ENCODE results near the gene SSR1. TPM values are rescaled to one million over a fixed set of nuclear protein-coding genes. Genes with fewer than 3 reads are reported as not detected.

Gene SSR1
- total and polyA plus RNA-seq, 2 experiments from 2014 or later, result 65.3 to 70.2 TPM

DNA sequence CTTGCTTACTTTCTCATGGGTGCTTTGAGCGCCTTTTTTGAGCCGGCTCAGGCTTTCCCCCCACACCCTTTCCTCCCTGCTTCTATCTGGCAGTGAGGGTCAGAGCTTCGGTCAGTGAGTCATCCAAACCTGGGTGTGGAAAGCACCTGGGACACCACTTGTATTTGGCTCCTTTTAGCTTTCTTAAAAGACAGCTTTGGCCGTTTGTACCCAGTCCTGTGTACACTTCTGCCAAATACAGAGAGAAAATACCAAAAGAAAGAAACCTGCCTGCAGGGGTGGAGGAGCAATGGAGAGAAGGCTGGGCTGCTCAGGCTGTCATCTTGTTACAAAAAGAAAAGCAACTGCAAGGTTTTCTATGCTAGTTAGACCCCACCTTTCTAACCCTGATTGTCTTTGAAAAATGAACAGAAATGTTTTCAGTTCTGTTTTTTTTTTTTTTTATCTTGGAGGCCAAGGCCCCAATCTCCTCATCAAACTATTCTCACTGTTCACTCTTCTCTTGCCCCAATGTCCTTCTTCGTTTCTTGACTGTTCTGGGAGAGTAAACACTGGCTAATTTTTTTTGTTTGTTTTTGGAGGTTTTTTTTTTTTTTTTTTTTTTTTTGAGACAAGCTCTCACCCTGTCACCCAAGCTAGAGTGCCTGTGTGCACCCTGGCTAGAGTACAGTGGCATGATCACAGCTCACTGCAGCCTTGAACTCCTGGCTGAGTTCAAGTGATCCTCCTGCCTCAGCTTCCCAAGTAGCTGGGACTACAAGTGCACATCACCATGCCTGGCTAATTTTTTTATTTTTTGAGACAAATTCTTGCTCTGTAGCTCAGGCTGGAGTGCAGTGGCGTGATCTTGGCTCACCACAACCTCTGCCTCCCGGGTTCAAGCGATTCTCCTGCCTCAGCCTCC is 76.4 kb downstream of the SSR1 start (continued):
- TF ChIP-seq CREB1 (CRISPR knock-in tag; IDR thresholded peaks at IDR 0.05; ENCODE audit: low read depth) (no peak), EZH2 (IDR thresholded peaks at IDR 0.05; ENCODE audit: low read depth, unreplicated experiment) (no peak), ZNF331 (CRISPR knock-in tag; IDR thresholded peaks at IDR 0.05; ENCODE audit: low read depth) (no peak)
- TF ChIP-seq, protein P1, sequence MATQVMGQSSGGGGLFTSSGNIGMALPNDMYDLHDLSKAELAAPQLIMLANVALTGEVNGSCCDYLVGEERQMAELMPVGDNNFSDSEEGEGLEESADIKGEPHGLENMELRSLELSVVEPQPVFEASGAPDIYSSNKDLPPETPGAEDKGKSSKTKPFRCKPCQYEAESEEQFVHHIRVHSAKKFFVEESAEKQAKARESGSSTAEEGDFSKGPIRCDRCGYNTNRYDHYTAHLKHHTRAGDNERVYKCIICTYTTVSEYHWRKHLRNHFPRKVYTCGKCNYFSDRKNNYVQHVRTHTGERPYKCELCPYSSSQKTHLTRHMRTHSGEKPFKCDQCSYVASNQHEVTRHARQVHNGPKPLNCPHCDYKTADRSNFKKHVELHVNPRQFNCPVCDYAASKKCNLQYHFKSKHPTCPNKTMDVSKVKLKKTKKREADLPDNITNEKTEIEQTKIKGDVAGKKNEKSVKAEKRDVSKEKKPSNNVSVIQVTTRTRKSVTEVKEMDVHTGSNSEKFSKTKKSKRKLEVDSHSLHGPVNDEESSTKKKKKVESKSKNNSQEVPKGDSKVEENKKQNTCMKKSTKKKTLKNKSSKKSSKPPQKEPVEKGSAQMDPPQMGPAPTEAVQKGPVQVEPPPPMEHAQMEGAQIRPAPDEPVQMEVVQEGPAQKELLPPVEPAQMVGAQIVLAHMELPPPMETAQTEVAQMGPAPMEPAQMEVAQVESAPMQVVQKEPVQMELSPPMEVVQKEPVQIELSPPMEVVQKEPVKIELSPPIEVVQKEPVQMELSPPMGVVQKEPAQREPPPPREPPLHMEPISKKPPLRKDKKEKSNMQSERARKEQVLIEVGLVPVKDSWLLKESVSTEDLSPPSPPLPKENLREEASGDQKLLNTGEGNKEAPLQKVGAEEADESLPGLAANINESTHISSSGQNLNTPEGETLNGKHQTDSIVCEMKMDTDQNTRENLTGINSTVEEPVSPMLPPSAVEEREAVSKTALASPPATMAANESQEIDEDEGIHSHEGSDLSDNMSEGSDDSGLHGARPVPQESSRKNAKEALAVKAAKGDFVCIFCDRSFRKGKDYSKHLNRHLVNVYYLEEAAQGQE (IDR thresholded peaks at IDR 0.05; ENCODE audit: unreplicated experiment), result no peak
- TF ChIP-seq, protein P2, sequence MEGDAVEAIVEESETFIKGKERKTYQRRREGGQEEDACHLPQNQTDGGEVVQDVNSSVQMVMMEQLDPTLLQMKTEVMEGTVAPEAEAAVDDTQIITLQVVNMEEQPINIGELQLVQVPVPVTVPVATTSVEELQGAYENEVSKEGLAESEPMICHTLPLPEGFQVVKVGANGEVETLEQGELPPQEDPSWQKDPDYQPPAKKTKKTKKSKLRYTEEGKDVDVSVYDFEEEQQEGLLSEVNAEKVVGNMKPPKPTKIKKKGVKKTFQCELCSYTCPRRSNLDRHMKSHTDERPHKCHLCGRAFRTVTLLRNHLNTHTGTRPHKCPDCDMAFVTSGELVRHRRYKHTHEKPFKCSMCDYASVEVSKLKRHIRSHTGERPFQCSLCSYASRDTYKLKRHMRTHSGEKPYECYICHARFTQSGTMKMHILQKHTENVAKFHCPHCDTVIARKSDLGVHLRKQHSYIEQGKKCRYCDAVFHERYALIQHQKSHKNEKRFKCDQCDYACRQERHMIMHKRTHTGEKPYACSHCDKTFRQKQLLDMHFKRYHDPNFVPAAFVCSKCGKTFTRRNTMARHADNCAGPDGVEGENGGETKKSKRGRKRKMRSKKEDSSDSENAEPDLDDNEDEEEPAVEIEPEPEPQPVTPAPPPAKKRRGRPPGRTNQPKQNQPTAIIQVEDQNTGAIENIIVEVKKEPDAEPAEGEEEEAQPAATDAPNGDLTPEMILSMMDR (conservative IDR thresholded peaks at IDR 0.05; ENCODE audit: low read depth in 2 of 2), result no peak

DNA sequence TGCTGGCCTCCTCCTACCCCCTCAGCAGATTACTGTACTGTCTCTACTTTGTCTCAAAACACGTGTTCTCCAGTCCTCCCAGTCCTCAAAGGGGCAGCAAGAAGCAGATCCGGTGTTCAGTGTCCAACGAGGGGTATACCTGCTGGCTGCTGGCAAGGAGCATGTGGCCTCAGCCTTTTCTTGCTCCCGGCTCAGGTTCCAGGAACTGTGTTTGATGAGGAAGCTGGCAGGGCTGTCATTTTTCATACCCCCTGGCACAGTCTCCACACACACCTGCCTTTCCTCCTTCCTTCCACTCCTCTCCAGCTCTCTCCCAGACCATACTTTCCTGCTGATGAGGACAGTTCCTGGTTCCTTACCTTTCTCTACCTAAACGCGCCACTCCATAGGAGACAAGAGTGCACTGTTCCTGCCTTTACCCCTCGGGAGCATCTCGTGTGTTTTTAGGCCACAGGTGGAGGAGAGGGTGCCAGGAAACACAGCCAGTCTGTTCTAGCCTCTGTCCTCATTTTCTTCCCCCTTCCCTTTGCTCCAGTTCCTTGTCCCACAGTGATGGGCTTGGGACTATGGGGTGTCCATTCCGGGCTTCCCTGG is 77.2 kb downstream of the SSR1 start:
- no peaks in the 10 kb centered on the region for H3K79me2 ChIP-seq (replicated peaks; ENCODE audit: insufficient read depth)
- Mint-ChIP-seq H3K27me3 (ENCODE audit: insufficient read depth, low read depth, poor library complexity) (peaks cover 7% of the 10 kb centered on the region), H3K4me1 (peaks cover 13% of the 10 kb centered on the region), H3K27ac (no peak overlapping the region), H3K9me3 (no peaks in the 10 kb centered on the region), H3K4me3 (no peak overlapping the region), H3K36me3 (ENCODE audit: low read depth) (peaks cover 17% of the 10 kb centered on the region)
- H3K36me3 ChIP-seq (ENCODE audit: insufficient read depth), result no peaks in the 10 kb centered on the region
- no peak overlapping the region for H3K4me2 ChIP-seq
- no peaks in the 10 kb centered on the region for H3F3A ChIP-seq (replicated peaks; ENCODE audit: low read depth)
- H2AFZ ChIP-seq, result no peak overlapping the region
- H4K20me1 ChIP-seq (replicated peaks; ENCODE audit: insufficient read depth), result no peaks in the 10 kb centered on the region
- ATAC-seq (no peak), DNase-seq (ENCODE audit: low spot score) (no peak)
- no peaks in the 10 kb centered on the region for H3K9me2 ChIP-seq (ENCODE audit: insufficient read depth)
- no peak overlapping the region for H3K4me3 ChIP-seq
- no peaks in the 10 kb centered on the region for H3K27me3 ChIP-seq (ENCODE audit: insufficient read depth)
- no peak overlapping the region for H3K27ac ChIP-seq (ENCODE audit: low read depth)
- peaks cover 6% of the 10 kb centered on the region; the same call in 1 of the 2 replicates for H3K4me1 ChIP-seq (ENCODE audit: insufficient read depth)
- TF ChIP-seq EZH2phosphoT487 (IDR thresholded peaks at IDR 0.05; ENCODE audit: unreplicated experiment), result no peak
- TF ChIP-seq CREB1 (CRISPR knock-in tag; IDR thresholded peaks at IDR 0.05; ENCODE audit: low read depth), result no peak
- TF ChIP-seq ZNF114 (CRISPR knock-in tag; IDR thresholded peaks at IDR 0.05), result no peak
- TF ChIP-seq, protein P2 (conservative IDR thresholded peaks at IDR 0.05; ENCODE audit: low read depth in 2 of 2), result no peak
- no peak for TF ChIP-seq STAT1 (IDR thresholded peaks at IDR 0.05; ENCODE audit: unreplicated experiment)
- no peak for TF ChIP-seq POLR2AphosphoS5 (IDR thresholded peaks at IDR 0.05; ENCODE audit: low read depth)
- no peak for TF ChIP-seq JUNB (IDR thresholded peaks at IDR 0.05; ENCODE audit: unreplicated experiment)
- TF ChIP-seq, protein P3, sequence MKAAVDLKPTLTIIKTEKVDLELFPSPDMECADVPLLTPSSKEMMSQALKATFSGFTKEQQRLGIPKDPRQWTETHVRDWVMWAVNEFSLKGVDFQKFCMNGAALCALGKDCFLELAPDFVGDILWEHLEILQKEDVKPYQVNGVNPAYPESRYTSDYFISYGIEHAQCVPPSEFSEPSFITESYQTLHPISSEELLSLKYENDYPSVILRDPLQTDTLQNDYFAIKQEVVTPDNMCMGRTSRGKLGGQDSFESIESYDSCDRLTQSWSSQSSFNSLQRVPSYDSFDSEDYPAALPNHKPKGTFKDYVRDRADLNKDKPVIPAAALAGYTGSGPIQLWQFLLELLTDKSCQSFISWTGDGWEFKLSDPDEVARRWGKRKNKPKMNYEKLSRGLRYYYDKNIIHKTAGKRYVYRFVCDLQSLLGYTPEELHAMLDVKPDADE (IDR thresholded peaks at IDR 0.05), result no peak
- no peak for TF ChIP-seq EZH2 (IDR thresholded peaks at IDR 0.05; ENCODE audit: low read depth, unreplicated experiment)
